Neural cell (in vitro differentiated cells): ENCODE results near the gene ASS1. TPM values are rescaled to one million over a fixed set of nuclear protein-coding genes. Genes with fewer than 3 reads are reported as not detected.

Source experiments
- H2AFZ ChIP-seq: fragments of 200-600, 300-800 bp; sonication (generic), shearing (Covaris generic); 2 replicates; pipeline ENCODE4 v1.6.0; 2014; ENCODE audit warnings: low read depth, mild to moderate bottlenecking, antibody characterized with exemption, low read length, moderate library complexity
- H3F3A ChIP-seq: fragments of 200-600 bp; shearing (Covaris generic); 2 replicates; pipeline ENCODE4 v1.6.1; 2016; ENCODE audit warnings: mild to moderate bottlenecking, moderate library complexity, mixed read lengths, antibody characterized with exemption, low read length; ENCODE audit not compliant: insufficient read depth, poor library complexity, severe bottlenecking
- H3K27ac ChIP-seq: fragments of 200-600, 300-800 bp; sonication (generic), shearing (Covaris generic); 2 replicates; pipeline ENCODE4 v1.5.1; 2014; ENCODE audit warnings: mild to moderate bottlenecking, low read length, moderate library complexity
- H3K27me3 ChIP-seq: fragments of 300-800, 200-600 bp; sonication (generic), shearing (Covaris generic); 2 replicates; pipeline ENCODE4 v1.6.0; 2014; ENCODE audit warnings: mild to moderate bottlenecking, low read depth, low read length, moderate library complexity; ENCODE audit not compliant: insufficient read depth
- H3K36me3 ChIP-seq: fragments of 300-800, 200-600 bp; sonication (generic), shearing (Covaris generic); 2 replicates; pipeline ENCODE4 v1.5.1; 2014; ENCODE audit warnings: mild to moderate bottlenecking, antibody characterized with exemption, low read length, moderate library complexity; ENCODE audit not compliant: insufficient read depth
- H3K4me2 ChIP-seq: fragments of 300-800, 200-600 bp; sonication (generic), shearing (Covaris generic); 2 replicates; pipeline ENCODE4 v1.6.0; 2014; ENCODE audit warnings: mild to moderate bottlenecking, low read length
- H3K4me3 ChIP-seq: fragments of 300-800, 200-600 bp; sonication (generic), shearing (Covaris generic); 2 replicates; pipeline ENCODE4 v1.5.1; 2014; ENCODE audit warnings: mild to moderate bottlenecking, low read length, moderate library complexity
- H3K79me2 ChIP-seq: fragments of 200-600 bp; shearing (Covaris generic); replicated peaks from 2 replicates; pipeline ENCODE4 v1.6.0; 2014; ENCODE audit warnings: mild to moderate bottlenecking, low read length, moderate library complexity; ENCODE audit not compliant: insufficient read depth
- H3K9ac ChIP-seq: fragments of 300-800, 200-600 bp; sonication (generic), shearing (Covaris generic); 2 replicates; pipeline ENCODE4 v1.6.1; 2016; ENCODE audit warnings: mild to moderate bottlenecking, low read length, mixed read lengths
- H3K9me2 ChIP-seq: fragments of 200-600 bp; shearing (Covaris generic); 2 replicates; pipeline ENCODE4 v1.6.1; 2016; ENCODE audit warnings: mild to moderate bottlenecking, low read length, mixed read lengths; ENCODE audit not compliant: insufficient read depth
- H3K9me3 ChIP-seq: fragments of 200-600, 300-800 bp; sonication (generic), shearing (Covaris generic); 2 replicates; pipeline ENCODE4 v1.6.1; 2016; ENCODE audit warnings: mild to moderate bottlenecking, mixed run types, low read length, moderate library complexity, mixed read lengths
- H4K20me1 ChIP-seq: fragments of 200-600 bp; shearing (Covaris generic); 2 replicates; pipeline ENCODE4 v1.6.1; 2016; ENCODE audit warnings: mild to moderate bottlenecking, mixed run types; ENCODE audit not compliant: insufficient read depth
- EP300 ChIP-seq: fragments of 450-650 bp; conservative IDR thresholded peaks from 2 replicates; pipeline ENCODE4 v1.6.1; 2014; ENCODE audit warnings: antibody characterized with exemption, mild to moderate bottlenecking, moderate library complexity; ENCODE audit not compliant: poor library complexity, severe bottlenecking
- EZH2 ChIP-seq: fragments of 200-600, 300-800 bp; shearing (Covaris generic), sonication (generic); IDR thresholded peaks from 2 replicates; pipeline ENCODE4 v1.6.1; 2014; ENCODE audit warnings: antibody characterized with exemption, low read length, borderline replicate concordance, mild to moderate bottlenecking; ENCODE audit not compliant: insufficient read depth, poor library complexity, severe bottlenecking
- MXI1 ChIP-seq: fragments of 450-650 bp; conservative IDR thresholded peaks from 2 replicates; pipeline ENCODE4 v1.6.1; 2014; ENCODE audit warnings: antibody characterized with exemption, mild to moderate bottlenecking; ENCODE audit not compliant: poor library complexity, severe bottlenecking
- POLR2AphosphoS5 ChIP-seq: IDR thresholded peaks from 2 replicates; pipeline ENCODE4 v1.6.1; 2012
- RAD21 ChIP-seq: fragments of 450-650 bp; conservative IDR thresholded peaks from 2 replicates; pipeline ENCODE4 v1.6.1; 2014; ENCODE audit warnings: antibody characterized with exemption, mild to moderate bottlenecking, moderate library complexity
- SMC3 ChIP-seq: fragments of 450-650 bp; conservative IDR thresholded peaks from 2 replicates; pipeline ENCODE4 v1.6.1; 2014; ENCODE audit warnings: antibody characterized with exemption, mild to moderate bottlenecking, moderate library complexity; ENCODE audit not compliant: poor library complexity
- TAF1 ChIP-seq: IDR thresholded peaks from 2 replicates; pipeline ENCODE4 v1.6.1; 2012; ENCODE audit warnings: low read depth
- polyA plus RNA-seq: library from polyadenylated mRNA; depleted of rRNA; stranded (reverse); fragments of >200 nt; gene quantifications from 2 replicates; pipeline ENCODE4 v1.2.3, GENCODE V29; 2014
- TF ChIP-seq, protein P1 (sequence below): fragments of 450-650 bp; IDR thresholded peaks from 2 replicates; pipeline ENCODE4 v1.5.1; 2014; ENCODE audit warnings: antibody characterized with exemption, mild to moderate bottlenecking, moderate library complexity; ENCODE audit not compliant: poor library complexity, severe bottlenecking
- TF ChIP-seq, protein P2 (sequence below): IDR thresholded peaks from 2 replicates; pipeline ENCODE4 v1.6.1; 2012; ENCODE audit warnings: borderline replicate concordance

ASS1 gene
- polyA plus RNA-seq, 1 donor from 2014 or later: 2.6 TPM

DNA sequence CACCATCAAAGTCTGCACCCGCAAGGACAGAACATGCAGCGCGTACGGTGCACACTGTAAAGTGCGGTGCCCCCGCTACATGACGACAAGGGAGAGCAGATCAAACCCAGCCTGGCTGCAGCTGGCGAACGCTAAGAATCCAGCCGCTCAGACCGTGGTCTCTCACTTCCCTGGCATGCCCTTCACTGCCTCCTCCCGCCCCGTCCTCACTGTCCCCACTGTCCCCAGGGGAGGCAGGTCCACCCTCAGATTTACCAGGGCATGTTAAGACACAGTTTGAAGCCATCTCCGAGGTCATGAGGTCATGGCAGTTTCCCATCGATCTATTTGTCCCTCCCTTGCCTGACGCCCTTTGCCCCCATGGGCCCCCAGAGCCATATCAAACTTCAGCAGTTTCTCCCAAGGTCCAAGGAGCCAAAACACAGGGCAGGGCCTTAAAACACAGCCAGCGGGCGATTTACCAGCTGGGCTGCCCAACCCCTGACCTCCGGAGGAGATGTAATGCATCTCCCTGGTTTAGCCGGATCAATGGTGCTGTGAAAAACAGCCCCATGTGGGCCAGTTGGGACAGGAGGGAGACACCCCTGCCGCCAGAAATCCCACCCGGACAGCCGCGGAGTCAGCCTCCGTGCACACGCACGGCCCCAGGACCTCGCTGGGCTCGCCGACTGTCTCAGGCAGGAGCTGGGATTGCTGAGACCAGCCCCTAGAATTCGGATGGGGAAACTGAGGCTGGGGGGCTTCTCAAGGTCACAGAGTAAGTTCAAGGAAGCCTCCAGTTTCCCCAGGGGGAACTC lies 82.3 kb downstream of the ASS1 start:
- H3F3A ChIP-seq: no peaks in the 10 kb centered on the region
- H3K27ac ChIP-seq: no peak overlapping the region
- H3K4me2 ChIP-seq: no peak overlapping the region
- TF ChIP-seq EZH2 (no peak), RAD21 (no peak), TAF1 (no peak), SMC3 (no peak), EP300 (no peak), POLR2AphosphoS5 (no peak), MXI1 (no peak)
- TF ChIP-seq, protein P1, sequence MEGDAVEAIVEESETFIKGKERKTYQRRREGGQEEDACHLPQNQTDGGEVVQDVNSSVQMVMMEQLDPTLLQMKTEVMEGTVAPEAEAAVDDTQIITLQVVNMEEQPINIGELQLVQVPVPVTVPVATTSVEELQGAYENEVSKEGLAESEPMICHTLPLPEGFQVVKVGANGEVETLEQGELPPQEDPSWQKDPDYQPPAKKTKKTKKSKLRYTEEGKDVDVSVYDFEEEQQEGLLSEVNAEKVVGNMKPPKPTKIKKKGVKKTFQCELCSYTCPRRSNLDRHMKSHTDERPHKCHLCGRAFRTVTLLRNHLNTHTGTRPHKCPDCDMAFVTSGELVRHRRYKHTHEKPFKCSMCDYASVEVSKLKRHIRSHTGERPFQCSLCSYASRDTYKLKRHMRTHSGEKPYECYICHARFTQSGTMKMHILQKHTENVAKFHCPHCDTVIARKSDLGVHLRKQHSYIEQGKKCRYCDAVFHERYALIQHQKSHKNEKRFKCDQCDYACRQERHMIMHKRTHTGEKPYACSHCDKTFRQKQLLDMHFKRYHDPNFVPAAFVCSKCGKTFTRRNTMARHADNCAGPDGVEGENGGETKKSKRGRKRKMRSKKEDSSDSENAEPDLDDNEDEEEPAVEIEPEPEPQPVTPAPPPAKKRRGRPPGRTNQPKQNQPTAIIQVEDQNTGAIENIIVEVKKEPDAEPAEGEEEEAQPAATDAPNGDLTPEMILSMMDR: no peak
- TF ChIP-seq, protein P2, sequence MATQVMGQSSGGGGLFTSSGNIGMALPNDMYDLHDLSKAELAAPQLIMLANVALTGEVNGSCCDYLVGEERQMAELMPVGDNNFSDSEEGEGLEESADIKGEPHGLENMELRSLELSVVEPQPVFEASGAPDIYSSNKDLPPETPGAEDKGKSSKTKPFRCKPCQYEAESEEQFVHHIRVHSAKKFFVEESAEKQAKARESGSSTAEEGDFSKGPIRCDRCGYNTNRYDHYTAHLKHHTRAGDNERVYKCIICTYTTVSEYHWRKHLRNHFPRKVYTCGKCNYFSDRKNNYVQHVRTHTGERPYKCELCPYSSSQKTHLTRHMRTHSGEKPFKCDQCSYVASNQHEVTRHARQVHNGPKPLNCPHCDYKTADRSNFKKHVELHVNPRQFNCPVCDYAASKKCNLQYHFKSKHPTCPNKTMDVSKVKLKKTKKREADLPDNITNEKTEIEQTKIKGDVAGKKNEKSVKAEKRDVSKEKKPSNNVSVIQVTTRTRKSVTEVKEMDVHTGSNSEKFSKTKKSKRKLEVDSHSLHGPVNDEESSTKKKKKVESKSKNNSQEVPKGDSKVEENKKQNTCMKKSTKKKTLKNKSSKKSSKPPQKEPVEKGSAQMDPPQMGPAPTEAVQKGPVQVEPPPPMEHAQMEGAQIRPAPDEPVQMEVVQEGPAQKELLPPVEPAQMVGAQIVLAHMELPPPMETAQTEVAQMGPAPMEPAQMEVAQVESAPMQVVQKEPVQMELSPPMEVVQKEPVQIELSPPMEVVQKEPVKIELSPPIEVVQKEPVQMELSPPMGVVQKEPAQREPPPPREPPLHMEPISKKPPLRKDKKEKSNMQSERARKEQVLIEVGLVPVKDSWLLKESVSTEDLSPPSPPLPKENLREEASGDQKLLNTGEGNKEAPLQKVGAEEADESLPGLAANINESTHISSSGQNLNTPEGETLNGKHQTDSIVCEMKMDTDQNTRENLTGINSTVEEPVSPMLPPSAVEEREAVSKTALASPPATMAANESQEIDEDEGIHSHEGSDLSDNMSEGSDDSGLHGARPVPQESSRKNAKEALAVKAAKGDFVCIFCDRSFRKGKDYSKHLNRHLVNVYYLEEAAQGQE: no peak
- H3K27me3 ChIP-seq: no peaks in the 10 kb centered on the region
- no peaks in the 10 kb centered on the region for H3K9me3 ChIP-seq
- no peaks in the 10 kb centered on the region for H3K9me2 ChIP-seq
- no peak overlapping the region for H3K9ac ChIP-seq
- no peak overlapping the region for H2AFZ ChIP-seq
- H4K20me1 ChIP-seq: no peaks in the 10 kb centered on the region
- no peaks in the 10 kb centered on the region for H3K79me2 ChIP-seq
- no peak overlapping the region for H3K4me3 ChIP-seq
- no peaks in the 10 kb centered on the region for H3K36me3 ChIP-seq

DNA sequence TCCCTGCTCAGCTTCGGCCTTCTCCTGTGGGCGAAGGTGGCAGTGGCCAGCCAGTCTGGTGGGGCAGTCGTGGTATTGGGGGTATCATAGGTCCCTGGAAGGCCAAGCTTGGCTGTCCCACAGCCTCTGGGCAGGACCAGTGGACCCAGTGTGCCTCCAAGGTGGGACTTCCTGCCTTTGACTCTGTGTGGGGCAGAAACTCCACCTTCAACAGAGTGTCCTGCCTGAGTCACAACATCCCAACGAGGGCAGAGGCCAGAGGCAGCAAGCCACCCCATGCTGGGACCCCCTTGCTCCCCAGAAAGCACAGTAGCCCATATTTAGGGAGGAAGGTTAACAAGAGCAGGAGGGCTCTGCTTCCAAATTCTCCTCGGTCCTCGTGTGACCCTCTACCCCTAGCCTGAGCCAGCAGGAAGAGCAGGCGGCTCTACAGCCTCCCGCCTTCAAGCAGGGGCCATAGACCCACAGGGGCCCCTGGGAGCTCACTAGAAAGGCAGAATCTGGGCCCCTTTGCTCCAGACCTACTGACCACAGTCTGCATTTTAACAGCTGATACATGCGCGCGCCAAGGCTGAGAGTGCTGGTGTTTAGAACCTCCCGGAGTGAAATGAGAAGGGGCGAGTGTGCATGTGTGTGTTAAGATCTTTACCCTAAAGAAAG lies 83.0 kb downstream of the ASS1 start:
- H2AFZ ChIP-seq: no peak overlapping the region
- no peaks in the 10 kb centered on the region for H3K9me2 ChIP-seq
- TF ChIP-seq TAF1 (no peak), RAD21 (no peak), POLR2AphosphoS5 (no peak), EZH2 (no peak), SMC3 (no peak), MXI1 (no peak), EP300 (no peak)
- TF ChIP-seq, protein P1: no peak
- TF ChIP-seq, protein P2: no peak
- no peaks in the 10 kb centered on the region for H3K9me3 ChIP-seq
- H3K36me3 ChIP-seq: no peaks in the 10 kb centered on the region
- H3K4me3 ChIP-seq: no peak overlapping the region
- no peak overlapping the region for H3K27ac ChIP-seq
- no peak overlapping the region for H3K9ac ChIP-seq
- H3K4me2 ChIP-seq: no peak overlapping the region
- H3F3A ChIP-seq: no peaks in the 10 kb centered on the region
- no peaks in the 10 kb centered on the region for H3K27me3 ChIP-seq
- H3K79me2 ChIP-seq: no peaks in the 10 kb centered on the region
- no peaks in the 10 kb centered on the region for H4K20me1 ChIP-seq
